DND-41 (cell line): ENCODE results near the gene FBXW5.

ENCODE experiments used
- ATAC-seq: fragments of 200-7000 bp; cut with Tn5 transposase; 3 replicates; pipeline ENCODE4 v1.9.1; 2021; ENCODE audit warnings: low read depth; ENCODE audit not compliant: insufficient read depth
- DNase-seq: peaks from one replicate; pipeline ENCODE4 v3.0.0-alpha.2; 2020
- H2AFZ ChIP-seq: 2 replicates; pipeline ENCODE4 v1.6.0; 2012; ENCODE audit warnings: low read depth, low read length
- H3K27ac ChIP-seq: 2 replicates; pipeline ENCODE4 v1.5.1; 2012; ENCODE audit warnings: low read length, inconsistent platforms
- H3K27me3 ChIP-seq: fragments of 200-600 bp; sonication (generic); 2 replicates; pipeline ENCODE4 v1.6.0; 2012; ENCODE audit warnings: low read length, mild to moderate bottlenecking, inconsistent platforms; ENCODE audit not compliant: insufficient read depth, poor library complexity
- H3K36me3 ChIP-seq: 2 replicates; pipeline ENCODE4 v1.5.1; 2012; ENCODE audit warnings: low read length, inconsistent platforms; ENCODE audit not compliant: insufficient read depth
- H3K4me1 ChIP-seq: 2 replicates; pipeline ENCODE4 v1.5.1; 2012; ENCODE audit warnings: mild to moderate bottlenecking, low read length; ENCODE audit not compliant: insufficient read depth
- H3K4me2 ChIP-seq: 2 replicates; pipeline ENCODE4 v1.6.0; 2012; ENCODE audit warnings: mild to moderate bottlenecking, moderate library complexity, low read length, inconsistent platforms; ENCODE audit not compliant: insufficient read depth
- H3K4me3 ChIP-seq, 2 experiments: fragments of 200-600 bp in 1 of 2; shearing (Covaris generic) in 1 of 2; 2 replicates each; pipeline ENCODE4 v1.5.1; 2012 to 2016; ENCODE audit warnings: inconsistent platforms in 2 of 2, low read length in 2 of 2, mild to moderate bottlenecking in 2 of 2, low read depth in 1 of 2, moderate library complexity in 1 of 2
- H3K79me2 ChIP-seq: 2 replicates; pipeline ENCODE4 v1.6.0; 2012; ENCODE audit warnings: low read length, inconsistent platforms; ENCODE audit not compliant: insufficient read depth
- H3K9ac ChIP-seq: 2 replicates; pipeline ENCODE4 v1.6.0; 2012; ENCODE audit warnings: low read depth, mild to moderate bottlenecking, inconsistent platforms, low read length, moderate library complexity
- H3K9me3 ChIP-seq: 2 replicates; pipeline ENCODE4 v1.5.1; 2012; ENCODE audit warnings: low read length, moderate library complexity, mild to moderate bottlenecking, inconsistent platforms; ENCODE audit not compliant: insufficient read depth, severe bottlenecking
- H4K20me1 ChIP-seq: 2 replicates; pipeline ENCODE4 v1.6.0; 2012; ENCODE audit warnings: low read length; ENCODE audit not compliant: insufficient read depth
- EZH2 ChIP-seq: IDR thresholded peaks from 3 replicates; pipeline ENCODE4 v1.6.1; 2012; ENCODE audit warnings: borderline replicate concordance, low read depth, mild to moderate bottlenecking, moderate library complexity, low read length, inconsistent platforms; ENCODE audit not compliant: severe bottlenecking
- TF ChIP-seq, protein P1 (sequence below): IDR thresholded peaks from 2 replicates; pipeline ENCODE4 v1.5.1; 2012; ENCODE audit warnings: borderline replicate concordance, low read length, moderate library complexity, mild to moderate bottlenecking; ENCODE audit not compliant: poor library complexity, severe bottlenecking; ENCODE audit errors: extremely low read depth

FBXW5 gene

DNA sequence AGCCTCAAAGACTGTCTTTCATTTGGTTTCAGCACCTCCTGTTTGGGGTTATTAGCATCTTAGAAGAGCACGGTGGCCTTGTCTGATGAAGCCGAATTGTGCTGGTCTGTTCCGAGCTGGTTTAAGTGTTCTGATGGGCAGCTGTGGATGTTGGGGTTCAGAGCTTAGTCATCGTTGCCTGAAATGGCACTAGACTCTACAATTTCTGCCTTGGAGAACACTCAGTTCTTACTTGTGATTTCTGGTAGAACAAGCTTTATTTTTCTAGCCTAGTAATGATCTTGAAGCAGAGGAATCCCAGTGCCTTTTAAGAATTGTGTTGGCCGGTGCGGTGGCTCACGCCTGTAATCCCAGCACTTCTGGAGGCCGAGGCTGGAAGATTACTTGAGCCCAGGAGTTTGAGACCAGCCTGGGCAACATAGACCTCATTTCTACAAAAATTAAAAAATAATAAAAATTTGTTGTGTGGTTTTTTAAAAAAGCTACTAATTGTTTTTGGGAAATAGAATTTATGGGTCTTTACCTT, 7.8 kb downstream of the FBXW5 start:
- no peak for ATAC-seq
- no peak overlapping the region for H3K4me3 ChIP-seq

DNA sequence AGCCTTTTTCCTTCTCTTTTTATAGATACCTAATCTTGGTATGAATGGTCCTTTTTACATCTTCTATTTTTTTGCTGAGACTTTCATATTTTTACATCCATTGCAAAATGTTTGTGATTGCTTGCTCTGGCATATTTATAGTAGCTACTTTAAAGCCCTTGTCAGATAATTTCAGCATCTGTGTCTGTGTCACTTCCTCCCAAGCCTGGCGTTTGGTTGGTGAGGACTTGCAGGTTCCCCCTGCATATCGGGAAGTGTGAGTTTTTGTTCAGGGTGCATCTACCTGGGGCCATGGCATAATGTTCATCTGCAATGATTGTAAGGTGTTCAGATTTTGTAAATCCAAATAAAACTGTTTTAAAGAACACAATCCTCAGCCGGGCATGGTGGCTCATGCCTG, 8.9 kb downstream of the FBXW5 start:
- Histone ChIP-seq H3K79me2 (no peaks in the 10 kb centered on the region), H3K9me3 (no peaks in the 10 kb centered on the region), H3K9ac (no peak overlapping the region), H3K27ac (no peak overlapping the region), H2AFZ (no peak overlapping the region), H3K4me3 (no peak overlapping the region), H3K36me3 (peaks cover 31% of the 10 kb centered on the region), H3K4me1 (no peaks in the 10 kb centered on the region), H3K4me2 (no peak overlapping the region), H4K20me1 (0 out of 2 replicates have a peak, but pooled peaks cover 6% of the 10 kb centered on the region), H3K27me3 (no peaks in the 10 kb centered on the region)
- TF ChIP-seq, protein P1, sequence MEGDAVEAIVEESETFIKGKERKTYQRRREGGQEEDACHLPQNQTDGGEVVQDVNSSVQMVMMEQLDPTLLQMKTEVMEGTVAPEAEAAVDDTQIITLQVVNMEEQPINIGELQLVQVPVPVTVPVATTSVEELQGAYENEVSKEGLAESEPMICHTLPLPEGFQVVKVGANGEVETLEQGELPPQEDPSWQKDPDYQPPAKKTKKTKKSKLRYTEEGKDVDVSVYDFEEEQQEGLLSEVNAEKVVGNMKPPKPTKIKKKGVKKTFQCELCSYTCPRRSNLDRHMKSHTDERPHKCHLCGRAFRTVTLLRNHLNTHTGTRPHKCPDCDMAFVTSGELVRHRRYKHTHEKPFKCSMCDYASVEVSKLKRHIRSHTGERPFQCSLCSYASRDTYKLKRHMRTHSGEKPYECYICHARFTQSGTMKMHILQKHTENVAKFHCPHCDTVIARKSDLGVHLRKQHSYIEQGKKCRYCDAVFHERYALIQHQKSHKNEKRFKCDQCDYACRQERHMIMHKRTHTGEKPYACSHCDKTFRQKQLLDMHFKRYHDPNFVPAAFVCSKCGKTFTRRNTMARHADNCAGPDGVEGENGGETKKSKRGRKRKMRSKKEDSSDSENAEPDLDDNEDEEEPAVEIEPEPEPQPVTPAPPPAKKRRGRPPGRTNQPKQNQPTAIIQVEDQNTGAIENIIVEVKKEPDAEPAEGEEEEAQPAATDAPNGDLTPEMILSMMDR = no peak
- TF ChIP-seq EZH2 = no peak
- DNase-seq = no peak
- ATAC-seq = no peak

More for the DNA sequence above, 7.8 kb downstream of the FBXW5 start:
- Histone ChIP-seq H3K79me2 (peaks cover 5% of the 10 kb centered on the region; the same call in 1 of the 2 replicates), H4K20me1 (peaks cover 9% of the 10 kb centered on the region), H3K4me2 (no peak overlapping the region), H3K9ac (no peak overlapping the region), H3K27ac (no peak overlapping the region), H3K36me3 (peaks cover 36% of the 10 kb centered on the region), H3K4me1 (no peaks in the 10 kb centered on the region), H3K9me3 (no peaks in the 10 kb centered on the region), H2AFZ (no peak overlapping the region), H3K27me3 (no peaks in the 10 kb centered on the region)
- DNase-seq = no peak
- TF ChIP-seq EZH2 = no peak

DNA sequence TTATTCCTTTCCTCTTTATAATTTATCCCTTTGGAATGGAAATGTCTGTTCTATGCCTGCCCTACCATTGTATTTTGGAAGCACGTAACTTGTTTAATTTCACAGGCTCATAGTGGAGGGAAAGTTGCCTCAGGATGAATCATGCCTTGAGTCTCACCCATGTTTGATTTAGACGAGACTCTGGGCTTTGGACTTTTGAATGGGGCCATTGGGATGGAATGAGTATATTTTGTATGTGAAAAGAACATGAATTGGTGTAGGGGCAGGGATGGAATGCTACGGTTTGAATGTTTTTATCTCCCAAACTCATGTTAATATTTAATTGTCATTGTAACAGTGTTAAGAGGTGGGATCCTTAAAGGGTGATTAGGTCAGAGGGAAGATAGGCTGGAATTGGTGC, 10.3 kb downstream of the FBXW5 start:
- Histone ChIP-seq H3K79me2 (no peaks in the 10 kb centered on the region), H4K20me1 (0 out of 2 replicates have a peak, but pooled peaks cover 6% of the 10 kb centered on the region), H3K4me3 (no peak overlapping the region), H3K27me3 (no peaks in the 10 kb centered on the region), H3K4me1 (no peaks in the 10 kb centered on the region), H3K36me3 (peaks cover 20% of the 10 kb centered on the region), H3K4me2 (no peak overlapping the region), H3K9me3 (no peaks in the 10 kb centered on the region), H3K9ac (no peak overlapping the region), H2AFZ (no peak overlapping the region), H3K27ac (no peak overlapping the region)
- ATAC-seq (no peak), DNase-seq (no peak)
- TF ChIP-seq, protein P1 = no peak
- TF ChIP-seq EZH2 = no peak

DNA sequence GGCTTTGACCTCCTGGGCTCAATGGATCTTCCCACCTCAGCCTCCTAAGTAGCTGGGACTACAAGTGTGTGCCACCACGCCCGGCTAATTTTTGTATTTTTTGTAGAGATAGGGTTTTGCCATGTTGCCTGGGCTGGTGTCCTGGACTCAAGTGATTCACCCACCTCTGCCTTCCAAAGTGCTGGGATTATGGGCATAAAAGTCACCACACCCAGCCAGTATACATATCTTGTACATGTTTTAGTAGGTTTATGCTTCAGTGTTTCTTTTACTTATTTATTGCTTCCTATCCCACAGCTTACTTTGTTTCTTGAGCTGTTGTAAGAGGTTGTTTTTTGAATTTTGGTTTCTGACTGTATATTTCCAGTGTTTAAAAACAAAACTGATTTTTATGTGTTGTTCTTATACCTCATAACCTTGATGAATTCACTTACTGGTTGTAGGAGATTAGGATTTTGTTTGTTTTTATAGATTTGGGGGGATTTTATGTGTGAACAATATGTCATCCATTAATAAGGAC, 12.9 kb downstream of the FBXW5 start:
- no peaks in the 10 kb centered on the region for H3K9me3 ChIP-seq
- H3K36me3 ChIP-seq = peaks cover 33% of the 10 kb centered on the region
- no peaks in the 10 kb centered on the region; the same call in 1 of the 2 replicates for H4K20me1 ChIP-seq
- H3K4me2 ChIP-seq = no peak overlapping the region
- no peak for ATAC-seq
- no peaks in the 10 kb centered on the region for H3K4me1 ChIP-seq
- no peak overlapping the region for H2AFZ ChIP-seq
- no peak overlapping the region for H3K9ac ChIP-seq
- H3K27ac ChIP-seq = no peak overlapping the region
- no peak for DNase-seq
- no peaks in the 10 kb centered on the region for H3K27me3 ChIP-seq
- H3K79me2 ChIP-seq = no peaks in the 10 kb centered on the region
- no peak for TF ChIP-seq EZH2
- TF ChIP-seq, protein P1 = no peak
- no peak overlapping the region for H3K4me3 ChIP-seq
